Central memory CD8-positive, alpha-beta T cell (primary cell): ENCODE data around the gene DOHH.
A peak's percentile ranks its signal among the peaks of the same experiment; 100 is the strongest.

Source experiments
- ATAC-seq: fragments of 150-1000 bp; cut with Tn5 transposase; replicated peaks from 2 replicates; pipeline ENCODE4 v1.10.0; 2022; ENCODE audit warnings: mild to moderate bottlenecking, moderate FRiP score, moderate number of reproducible peaks; ENCODE audit not compliant: poor library complexity, severe bottlenecking; ENCODE audit errors: extremely low read depth
- DNase-seq, 2 donors: peaks; one replicate each; pipeline ENCODE4 v3.0.0; 2021; ENCODE audit warnings: low spot score in 2 of 2
- H3K27ac Mint-ChIP-seq: one replicate; pipeline ENCODE4 v1.8.0; 2022; ENCODE audit warnings: low read depth, mild to moderate bottlenecking, moderate library complexity, mixed read lengths
- H3K27me3 Mint-ChIP-seq: one replicate; pipeline ENCODE4 v1.8.0; 2022; ENCODE audit warnings: mixed read lengths
- H3K36me3 Mint-ChIP-seq: one replicate; pipeline ENCODE4 v1.8.0; 2022; ENCODE audit warnings: mild to moderate bottlenecking, moderate library complexity, mixed read lengths; ENCODE audit not compliant: insufficient read depth
- H3K4me1 Mint-ChIP-seq: one replicate; pipeline ENCODE4 v1.8.0; 2022; ENCODE audit warnings: mixed read lengths
- H3K4me3 Mint-ChIP-seq: one replicate; pipeline ENCODE4 v1.8.0; 2022; ENCODE audit warnings: mild to moderate bottlenecking, moderate library complexity, mixed read lengths
- H3K9me3 Mint-ChIP-seq: one replicate; pipeline ENCODE4 v1.8.0; 2022; ENCODE audit warnings: mixed read lengths

The DOHH gene

DNA sequence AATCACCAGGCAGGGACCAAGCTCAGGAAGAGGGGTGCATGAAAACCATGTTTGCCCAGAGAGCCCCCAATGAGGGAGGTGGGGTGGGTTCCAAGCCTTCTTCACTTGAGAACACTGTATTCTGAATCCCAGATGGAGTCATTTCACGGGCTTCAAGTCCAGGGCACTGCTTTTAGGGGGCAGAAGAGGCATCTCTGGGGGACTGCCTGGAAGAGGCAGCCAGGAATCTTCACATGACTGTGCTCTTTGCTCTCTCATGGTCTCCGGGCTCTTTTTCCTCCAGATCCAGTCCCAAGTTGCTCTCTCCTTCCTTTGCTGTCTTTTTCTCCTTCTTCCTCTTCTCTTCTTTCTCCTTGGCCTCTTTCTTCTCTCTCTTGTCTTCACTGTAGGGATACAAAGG is 25.9 kb downstream of the DOHH start:
- ATAC-seq (no peak), DNase-seq (no peak)
- H3K4me1 Mint-ChIP-seq, result peaks cover 13% of the 10 kb centered on the region
- H3K9me3 Mint-ChIP-seq, result no peaks in the 10 kb centered on the region
- H3K36me3 Mint-ChIP-seq, result peaks cover 3% of the 10 kb centered on the region
- H3K27ac Mint-ChIP-seq, result no peak overlapping the region
- H3K27me3 Mint-ChIP-seq, result no peaks in the 10 kb centered on the region
- no peak overlapping the region for H3K4me3 Mint-ChIP-seq

DNA sequence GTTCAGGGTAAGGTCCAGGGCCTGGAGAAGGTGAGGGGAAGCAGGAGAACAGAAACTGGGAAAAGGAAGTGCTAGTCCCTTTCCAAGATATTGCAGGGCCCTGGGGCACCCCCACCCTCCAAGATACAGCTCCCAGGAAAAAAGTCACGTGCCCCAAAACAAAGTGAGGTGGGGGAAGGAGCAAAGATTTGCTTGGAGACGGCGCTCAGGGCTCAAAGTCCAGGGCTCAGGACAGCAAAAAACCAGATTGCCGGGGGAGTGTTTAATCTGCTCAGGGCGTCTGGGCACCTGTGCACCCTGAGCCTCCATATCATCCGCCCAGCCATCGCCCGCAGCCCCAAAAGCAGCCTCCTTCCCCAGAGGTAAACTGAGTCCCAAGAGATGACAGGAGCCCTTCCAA is 26.5 kb downstream of the DOHH start:
- no peaks in the 10 kb centered on the region for H3K27me3 Mint-ChIP-seq
- no peaks in the 10 kb centered on the region for H3K9me3 Mint-ChIP-seq
- no peak overlapping the region for H3K4me3 Mint-ChIP-seq
- DNase-seq, result no peak
- H3K27ac Mint-ChIP-seq, result no peak overlapping the region
- ATAC-seq, result no peak
- peaks cover 3% of the 10 kb centered on the region for H3K36me3 Mint-ChIP-seq
- H3K4me1 Mint-ChIP-seq, result peaks cover 13% of the 10 kb centered on the region

DNA sequence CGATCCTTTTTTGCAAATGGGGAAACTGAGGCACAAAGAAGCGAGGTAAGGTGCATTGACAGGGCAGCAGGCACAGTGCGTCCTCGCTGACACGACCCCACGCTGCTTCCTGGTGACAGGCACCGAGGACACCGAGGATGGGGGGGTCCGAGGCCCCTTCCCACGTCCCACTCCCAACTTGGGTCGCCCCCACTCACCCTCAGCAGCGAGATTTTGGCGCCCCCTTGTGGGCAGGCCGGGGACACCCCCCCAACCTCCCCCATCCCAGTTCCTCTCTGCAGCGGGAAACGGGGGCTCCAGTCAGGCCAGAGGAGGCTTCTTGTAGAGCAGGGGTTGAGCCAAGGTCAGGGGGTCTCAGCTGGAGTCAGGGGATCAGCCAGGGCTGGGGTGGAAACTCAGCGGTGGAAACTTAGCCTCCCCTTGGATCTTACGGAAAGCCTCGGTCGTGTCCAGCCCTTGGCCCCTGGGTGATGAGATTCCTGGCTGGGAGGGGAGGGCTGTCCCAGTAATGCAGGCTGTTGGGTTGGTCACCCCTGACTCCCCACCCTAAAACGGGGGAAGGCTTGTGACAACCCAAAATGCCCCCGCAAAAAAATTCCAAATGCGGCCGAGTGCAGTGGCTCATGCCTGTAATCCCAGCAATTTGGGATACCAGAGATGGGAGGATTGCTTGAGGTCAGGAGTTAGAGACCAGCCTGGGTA is 28.4 kb downstream of the DOHH start:
- no peaks in the 10 kb centered on the region for H3K4me1 Mint-ChIP-seq
- no peak overlapping the region for H3K27ac Mint-ChIP-seq
- H3K27me3 Mint-ChIP-seq, result no peaks in the 10 kb centered on the region
- DNase-seq, result no peak
- ATAC-seq, result no peak
- H3K9me3 Mint-ChIP-seq, result no peaks in the 10 kb centered on the region
- H3K4me3 Mint-ChIP-seq, result no peak overlapping the region
- H3K36me3 Mint-ChIP-seq, result peaks cover 2% of the 10 kb centered on the region

DNA sequence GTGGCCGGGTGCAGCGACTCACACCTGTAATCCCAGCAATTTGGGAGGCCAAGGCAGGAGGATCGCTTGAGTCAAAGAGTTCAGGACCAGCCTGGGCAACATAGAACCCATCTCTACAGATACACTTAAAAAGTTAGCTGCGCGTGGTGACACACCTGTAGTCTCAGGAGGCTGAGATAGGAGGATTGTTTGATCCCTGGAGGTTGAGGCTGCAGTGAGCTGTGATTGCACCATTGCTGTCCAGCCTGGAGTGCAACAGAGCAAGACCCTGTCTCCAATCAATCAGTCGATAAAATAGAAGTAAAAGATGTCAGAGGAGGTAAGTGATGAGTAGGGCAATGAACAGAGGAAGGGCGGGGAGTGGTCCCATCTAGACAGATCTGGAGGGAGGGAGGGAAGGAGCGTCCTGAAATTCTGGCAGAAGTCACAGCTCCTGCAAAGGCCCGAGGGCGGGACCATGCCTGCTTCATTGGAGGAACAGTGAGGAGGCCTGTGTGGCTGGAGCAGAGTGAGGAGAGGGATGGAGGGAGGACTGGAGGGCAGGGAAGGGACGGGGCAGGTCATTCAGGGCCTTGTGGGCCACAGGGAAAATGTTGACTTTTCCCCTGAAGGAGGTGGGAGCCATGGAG is 29.9 kb downstream of the DOHH start:
- peaks cover 5% of the 10 kb centered on the region for H3K4me1 Mint-ChIP-seq
- ATAC-seq (no peak), DNase-seq (no peak)
- H3K36me3 Mint-ChIP-seq, result peaks cover 2% of the 10 kb centered on the region
- no peaks in the 10 kb centered on the region for H3K9me3 Mint-ChIP-seq
- no peak overlapping the region for H3K4me3 Mint-ChIP-seq
- H3K27ac Mint-ChIP-seq, result no peak overlapping the region
- no peaks in the 10 kb centered on the region for H3K27me3 Mint-ChIP-seq

DNA sequence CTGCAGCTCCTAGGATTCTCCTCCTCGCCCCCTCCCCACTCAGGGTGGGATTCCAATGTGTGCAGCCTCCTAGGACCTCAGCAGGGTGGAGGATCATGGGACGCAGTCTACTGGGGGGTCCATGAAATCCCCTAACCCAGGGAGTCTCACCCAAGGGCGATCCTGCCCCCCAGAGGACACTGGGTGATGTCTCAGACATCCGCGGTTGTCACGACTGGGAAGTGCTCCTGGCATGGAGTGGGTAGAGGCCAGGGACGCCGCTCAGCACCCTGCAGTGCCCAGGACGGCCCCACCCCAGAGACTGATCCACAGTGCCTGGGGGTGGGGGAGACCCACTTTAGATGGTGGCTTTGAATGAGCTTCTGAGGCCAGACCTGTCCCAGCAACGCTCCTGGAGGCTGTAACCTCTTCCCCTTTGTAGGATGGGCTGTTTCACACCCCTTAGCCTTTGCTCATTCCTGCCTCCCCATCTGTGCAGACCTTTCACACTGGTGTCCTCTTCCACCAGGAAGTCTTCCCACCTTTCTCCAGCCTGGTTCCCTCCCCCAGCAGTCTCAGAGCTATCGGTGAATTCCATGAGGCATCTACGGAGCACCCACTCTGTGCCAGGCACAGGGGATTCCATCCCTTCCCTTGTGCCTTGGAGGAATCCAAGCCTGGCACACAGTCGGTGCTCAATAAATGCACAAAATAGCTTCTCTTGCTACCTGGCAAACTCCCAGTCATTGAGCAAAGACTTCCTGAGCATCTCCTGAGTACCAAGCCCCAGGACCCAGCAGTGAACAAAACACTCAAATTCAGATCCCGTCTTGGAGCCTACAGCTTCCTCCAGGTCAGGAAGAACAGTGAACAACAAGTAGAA is 30.6 kb downstream of the DOHH start:
- DNase-seq (no peak), ATAC-seq (no peak)
- Mint-ChIP-seq H3K4me3 (no peak overlapping the region), H3K36me3 (peaks cover 2% of the 10 kb centered on the region), H3K27me3 (no peaks in the 10 kb centered on the region), H3K27ac (no peak overlapping the region), H3K9me3 (no peaks in the 10 kb centered on the region), H3K4me1 (peaks cover 7% of the 10 kb centered on the region)

DNA sequence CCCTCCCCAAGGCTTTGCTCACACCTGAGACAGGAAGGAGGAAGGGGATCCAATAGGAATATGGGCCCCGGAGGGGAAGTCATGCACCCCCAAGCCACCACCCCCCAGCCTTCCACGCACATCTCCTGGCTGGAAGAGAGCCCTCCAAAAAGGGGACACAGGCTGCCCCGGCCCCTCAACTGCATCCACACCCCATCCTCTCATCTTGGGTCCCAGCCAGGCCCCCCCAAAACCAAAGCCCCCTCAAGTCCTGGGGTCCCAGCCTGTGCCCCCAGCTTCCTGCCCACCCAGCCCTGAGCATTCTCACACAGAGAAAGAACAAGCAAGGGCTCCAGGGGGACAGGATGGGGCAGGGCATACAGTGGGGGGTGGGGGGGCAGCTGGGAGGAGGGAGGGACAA is 32.3 kb downstream of the DOHH start:
- Mint-ChIP-seq H3K4me3 (no peak overlapping the region), H3K9me3 (no peaks in the 10 kb centered on the region), H3K4me1 (peaks cover 7% of the 10 kb centered on the region), H3K27me3 (no peaks in the 10 kb centered on the region), H3K27ac (no peak overlapping the region), H3K36me3 (peaks cover 2% of the 10 kb centered on the region)
- DNase-seq (no peak), ATAC-seq (no peak)

DNA sequence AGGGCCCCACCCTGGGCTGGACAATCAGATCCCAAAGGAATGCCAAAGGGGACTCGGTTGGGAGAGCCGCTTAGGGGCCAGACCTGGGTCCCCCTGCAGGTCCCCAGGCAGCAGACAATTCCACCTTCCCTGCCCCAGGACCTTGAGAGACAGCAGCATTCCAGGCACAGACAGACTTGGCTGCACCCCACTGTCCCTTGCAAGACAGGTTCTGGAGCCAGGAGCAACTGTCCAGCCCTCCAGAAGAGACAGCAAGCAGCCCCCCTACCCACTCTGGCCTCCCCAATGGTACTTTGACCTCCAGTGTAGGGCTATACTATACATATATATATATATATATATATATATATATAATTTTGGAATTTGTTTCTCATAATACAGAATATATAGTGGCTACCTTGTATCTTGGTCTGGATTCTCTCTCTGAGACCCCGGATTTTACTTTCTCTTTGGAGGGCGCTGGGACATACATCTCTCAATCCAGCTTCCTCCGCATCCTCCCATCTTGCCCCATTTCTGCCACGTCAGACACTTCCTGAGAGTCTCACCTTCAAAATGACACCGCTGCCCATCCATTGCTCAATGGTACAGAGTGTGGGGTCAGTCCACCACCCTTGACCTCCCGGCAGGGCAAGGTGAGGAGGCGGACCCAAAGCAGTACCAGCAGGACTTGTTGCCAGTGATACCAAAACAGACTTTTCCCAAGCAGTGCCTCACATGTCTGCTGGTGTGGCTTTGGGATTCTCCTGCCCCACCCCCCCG is 32.9 kb downstream of the DOHH start:
- Mint-ChIP-seq H3K27ac (no peak overlapping the region), H3K9me3 (no peaks in the 10 kb centered on the region), H3K4me1 (peaks cover 7% of the 10 kb centered on the region), H3K4me3 (no peak overlapping the region), H3K36me3 (peaks cover 2% of the 10 kb centered on the region), H3K27me3 (no peaks in the 10 kb centered on the region)
- DNase-seq (no peak), ATAC-seq (no peak)

DNA sequence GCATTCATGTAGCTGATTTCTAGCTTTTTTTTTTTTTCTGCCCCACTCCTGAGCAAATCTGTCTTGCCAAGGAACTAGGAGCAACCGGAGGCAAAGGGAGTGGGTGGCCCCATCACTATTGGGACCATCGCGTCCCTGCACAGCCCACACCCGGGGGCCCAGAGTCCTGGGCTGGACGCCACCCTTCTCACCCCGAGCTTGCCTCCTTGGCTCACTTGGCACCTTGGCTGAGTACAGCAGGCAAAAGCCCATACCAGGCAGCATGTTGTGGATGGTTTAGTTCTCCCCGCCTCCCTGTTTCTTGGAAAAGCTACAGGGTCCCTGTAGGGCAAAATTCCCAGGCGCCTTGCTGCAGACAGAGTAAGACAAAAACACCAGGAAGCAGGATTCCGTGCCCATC is 33.8 kb downstream of the DOHH start:
- no peak for ATAC-seq
- no peaks in the 10 kb centered on the region for H3K9me3 Mint-ChIP-seq
- peaks cover 7% of the 10 kb centered on the region for H3K4me1 Mint-ChIP-seq
- no peaks in the 10 kb centered on the region for H3K27me3 Mint-ChIP-seq
- H3K27ac Mint-ChIP-seq, result no peak overlapping the region
- no peak overlapping the region for H3K4me3 Mint-ChIP-seq
- peaks cover 2% of the 10 kb centered on the region for H3K36me3 Mint-ChIP-seq
- DNase-seq, result no peak

DNA sequence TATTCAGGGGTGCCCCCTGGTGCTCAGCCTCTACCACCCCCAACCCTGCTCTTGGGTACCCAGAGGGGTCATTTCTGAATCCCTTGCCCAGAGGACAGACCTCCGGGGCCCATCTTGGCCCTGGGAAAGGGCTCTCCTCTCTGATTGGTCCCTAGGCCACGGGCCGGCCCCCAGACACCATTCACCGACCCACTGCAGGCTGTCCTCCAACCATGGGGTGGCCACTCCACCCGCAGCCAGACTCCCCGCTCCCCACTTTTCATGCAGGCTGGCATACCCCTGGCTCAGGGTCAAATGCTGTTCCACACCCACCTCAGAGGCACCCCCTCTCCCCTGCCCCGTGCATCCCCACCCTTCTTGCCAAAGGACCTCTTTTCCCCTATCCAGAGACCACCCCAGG is 34.9 kb downstream of the DOHH start:
- H3K27me3 Mint-ChIP-seq, result no peaks in the 10 kb centered on the region
- ATAC-seq (no peak), DNase-seq (no peak)
- H3K9me3 Mint-ChIP-seq, result no peaks in the 10 kb centered on the region
- H3K27ac Mint-ChIP-seq, result peak overlapping the region; percentile 16
- peaks cover 1% of the 10 kb centered on the region for H3K36me3 Mint-ChIP-seq
- peaks cover 7% of the 10 kb centered on the region for H3K4me1 Mint-ChIP-seq
- H3K4me3 Mint-ChIP-seq, result no peak overlapping the region

DNA sequence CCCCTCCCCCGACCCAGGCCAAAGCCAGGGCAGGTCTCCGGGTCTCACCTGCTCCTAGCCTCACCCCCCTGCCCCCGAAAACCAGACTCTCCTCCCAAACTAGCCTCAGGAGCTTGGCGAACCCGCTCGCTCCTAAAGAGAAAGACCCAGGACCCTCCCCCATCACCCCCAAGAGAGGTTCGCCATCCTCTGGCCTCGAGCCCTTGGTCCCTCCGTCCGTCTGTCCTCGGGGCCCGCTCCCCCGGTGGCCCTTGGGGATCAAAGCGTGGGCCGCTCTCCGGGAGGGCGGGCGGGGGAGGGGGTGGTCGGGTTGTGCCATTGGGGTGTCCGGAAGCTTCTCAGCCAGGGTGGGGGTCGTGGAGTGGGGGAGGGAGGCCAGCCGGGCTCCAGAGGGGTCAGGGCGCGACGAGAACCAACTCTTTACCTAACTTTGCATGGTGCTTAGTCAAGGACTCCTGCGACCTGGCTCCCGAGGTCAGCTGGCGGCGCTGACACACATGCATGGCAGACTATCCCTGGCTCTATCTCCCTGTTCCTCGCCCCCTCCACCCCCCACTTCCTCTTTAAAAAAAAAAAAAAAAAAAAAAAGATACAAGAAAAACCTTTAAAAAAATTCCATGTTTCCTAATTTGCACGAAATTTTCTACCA is 35.8 kb downstream of the DOHH start:
- Mint-ChIP-seq H3K9me3 (no peaks in the 10 kb centered on the region), H3K27ac (no peak overlapping the region), H3K27me3 (no peaks in the 10 kb centered on the region), H3K36me3 (no peaks in the 10 kb centered on the region), H3K4me1 (peaks cover 7% of the 10 kb centered on the region), H3K4me3 (no peak overlapping the region)
- DNase-seq (no peak), ATAC-seq (no peak)

DNA sequence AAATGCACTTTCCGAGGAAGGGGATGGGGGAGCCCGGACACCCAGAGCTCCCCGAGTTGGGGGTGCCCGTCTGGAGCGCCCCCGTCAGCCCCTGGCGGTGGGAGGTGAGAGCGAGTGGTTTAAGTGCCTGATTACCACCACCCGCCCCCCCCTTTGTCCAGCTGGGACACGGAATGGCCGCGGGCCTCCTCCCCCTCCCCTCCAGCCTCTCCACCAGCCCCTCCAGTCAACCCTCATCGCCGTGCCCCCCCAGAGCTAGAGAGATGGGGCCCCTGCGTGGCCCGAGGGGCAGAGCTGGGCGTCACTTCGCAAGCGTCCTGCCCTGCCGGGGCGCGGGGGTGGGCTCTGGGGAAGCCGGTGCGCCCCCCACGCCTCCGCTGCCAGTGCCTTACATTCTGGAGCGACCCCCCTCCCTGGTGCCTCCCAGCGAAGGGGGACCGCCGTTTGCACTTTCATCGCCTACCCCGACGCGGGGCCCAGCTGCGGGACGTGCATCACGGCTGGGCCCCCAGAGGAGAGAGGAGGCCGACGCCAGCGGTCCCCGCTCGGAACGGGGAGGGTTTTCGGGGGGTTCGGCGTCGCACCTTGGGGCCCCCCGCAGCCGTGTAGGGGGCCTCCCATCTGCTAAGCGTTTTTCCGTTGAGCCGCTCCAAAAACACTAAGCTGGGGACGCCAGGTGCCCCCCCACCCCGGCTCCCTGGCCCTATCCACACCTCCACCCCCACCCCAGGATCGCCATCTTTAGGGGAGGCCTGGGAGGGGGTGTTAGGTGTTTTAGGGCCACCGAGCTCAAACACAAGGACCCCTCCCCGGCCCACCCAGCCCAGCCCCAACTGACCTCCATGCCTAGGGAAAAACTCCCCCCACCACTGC is 36.5 kb downstream of the DOHH start:
- H3K9me3 Mint-ChIP-seq, result no peaks in the 10 kb centered on the region
- H3K4me1 Mint-ChIP-seq, result peaks cover 7% of the 10 kb centered on the region
- no peak for ATAC-seq
- H3K27me3 Mint-ChIP-seq, result no peaks in the 10 kb centered on the region
- H3K27ac Mint-ChIP-seq, result no peak overlapping the region
- no peaks in the 10 kb centered on the region for H3K36me3 Mint-ChIP-seq
- H3K4me3 Mint-ChIP-seq, result no peak overlapping the region
- no peak for DNase-seq
